GM13976 (cell line): ENCODE data around the gene PRR16.

Experiments
- DNase-seq: peaks from one replicate; pipeline ENCODE4 v3.0.0; 2012; ENCODE audit warnings: low spot score
- CTCF ChIP-seq: IDR thresholded peaks from 2 replicates; pipeline ENCODE4 v1.5.1; 2012; ENCODE audit warnings: borderline replicate concordance, mild to moderate bottlenecking; ENCODE audit not compliant: insufficient read depth; ENCODE audit errors: extremely low read depth, missing control alignments, control extremely low read depth
- in situ Hi-C: fragments of 300-500 bp; cut with MboI; formaldehyde crosslinking; loops from one replicate; pipeline ENCODE4 v1.12.0; 2022; ENCODE audit warnings: low sequenced_read_pairs, mixed read lengths, inconsistent platforms; ENCODE audit not compliant: unreplicated experiment

Gene PRR16

DNA sequence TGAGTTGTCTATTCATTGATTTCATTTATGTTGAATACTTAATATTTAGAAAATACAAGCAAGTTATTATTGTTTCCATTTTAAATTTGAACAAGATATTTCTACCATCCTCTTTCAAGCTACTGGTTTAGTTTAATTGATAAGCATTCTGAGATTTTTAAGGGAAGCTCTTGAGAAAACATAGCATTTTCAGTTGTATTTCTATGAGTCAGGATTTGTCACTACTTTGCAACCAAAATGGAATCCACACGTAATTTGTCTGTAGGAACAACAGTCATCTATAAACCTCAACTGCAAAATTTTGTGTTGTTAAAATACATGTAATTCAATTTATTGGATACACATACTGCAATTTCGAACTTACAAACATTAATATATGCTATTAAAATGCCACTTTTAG lies 74.0 kb downstream of the PRR16 start:
- in situ Hi-C loops, result no loop called here
- no peak for TF ChIP-seq CTCF
- no peak for DNase-seq

- no peak for TF ChIP-seq CTCF
- DNase-seq, result no peak
- in situ Hi-C loops, result no loop called here
Observed at GRCh38 chr5:120538644-120539043, 74.5 kb downstream of the PRR16 start.

GRCh38 chr5:120539471-120539870 lies 75.4 kb downstream of the PRR16 start:
- no peak for DNase-seq
- in situ Hi-C loops, result no loop called here
- no peak for TF ChIP-seq CTCF

GRCh38 chr5:120540097-120540496 lies 76.0 kb downstream of the PRR16 start:
- TF ChIP-seq CTCF, result no peak
- DNase-seq, result no peak
- in situ Hi-C loops, result no loop called here

GRCh38 chr5:120544043-120544442 lies 79.9 kb downstream of the PRR16 start:
- TF ChIP-seq CTCF, result no peak
- in situ Hi-C loops, result no loop called here
- no peak for DNase-seq

- no peak for TF ChIP-seq CTCF
- in situ Hi-C loops, result no loop called here
- DNase-seq, result no peak
Observed at GRCh38 chr5:120545007-120545406, 80.9 kb downstream of the PRR16 start.

GRCh38 chr5:120545951-120546350 lies 81.9 kb downstream of the PRR16 start:
- no peak for TF ChIP-seq CTCF
- in situ Hi-C loops, result no loop called here
- no peak for DNase-seq
